K562 (cell line): ENCODE results near the gene CITED2. TPM values are rescaled to one million over a fixed set of nuclear protein-coding genes. Genes with fewer than 3 reads are reported as not detected.

Experiments used
- ATAC-seq: fragments of 200-7000 bp; cut with Tn5 transposase; 3 replicates; pipeline ENCODE4 v1.9.1; 2020; ENCODE audit warnings: moderate library complexity
- BruUV-seq: library from RNA; stranded (reverse); fragments of 400-500 nt; replicated peaks from 2 replicates; lab custom pipeline; 2021; lab: Mats Ljungman, UMichigan
- CTCF ChIA-PET: fragments of 300-600 bp; formaldehyde crosslinking; extraction: SDS; loops from one replicate; lab custom pipeline; 2021; ENCODE audit warnings: low intra/inter-chr PET ratio; lab: Yijun Ruan, JAX
- POLR2A ChIA-PET: fragments of 300-600, 350-650 bp; sonication (Branson Sonifier 250); formaldehyde crosslinking; extraction: SDS; loops from one replicate; lab custom pipeline; 2021; ENCODE audit warnings: antibody characterized with exemption, inconsistent platforms; lab: Yijun Ruan, JAX
- DNase-seq, 4 experiments: peaks; one replicate each; pipeline versions ENCODE4 v3.0.0 to v3.0.0-alpha.2; 2011 to 2018; ENCODE audit warnings: low spot score in 3 of 4, mixed read lengths in 3 of 4; ENCODE audit errors: extremely low read depth in 1 of 4
- FAIRE-seq: peaks from 2 replicates; lab custom pipeline; 2011; peaks lifted over from hg19 to GRCh38; lab: Jason Lieb, UNC
- H2AFZ ChIP-seq: 2 replicates; pipeline ENCODE4 v1.6.0; 2011; ENCODE audit warnings: low read depth, low read length, control low read depth, inconsistent platforms
- H3K27ac ChIP-seq: fragments of 200-600 bp; 3 replicates; pipeline ENCODE4 v1.8.0; 2011; ENCODE audit warnings: low read depth, mild to moderate bottlenecking, control low read depth, inconsistent platforms, low read length, moderate library complexity, mixed read lengths; ENCODE audit errors: extremely low read depth
- H3K27me3 ChIP-seq, 2 experiments: fragments of 300-600 bp in 1 of 2; 2 replicates in 1 of 2; 3 replicates in 1 of 2; pipeline versions ENCODE4 v1.6.0 to v1.8.0; 2011; ENCODE audit warnings: inconsistent platforms in 2 of 2, low read length in 2 of 2, mild to moderate bottlenecking in 1 of 2, mixed read lengths in 1 of 2, moderate library complexity in 1 of 2; ENCODE audit not compliant: control insufficient read depth in 2 of 2, insufficient read depth in 2 of 2
- H3K36me3 ChIP-seq: fragments of 300-600 bp; 3 replicates; pipeline ENCODE4 v1.8.0; 2011; ENCODE audit warnings: mild to moderate bottlenecking, low read length, inconsistent platforms; ENCODE audit not compliant: control insufficient read depth, insufficient read depth
- H3K4me1 ChIP-seq, 2 experiments: fragments of 200-600 bp in 1 of 2; replicated peaks in 1 of 2; 2 replicates in 1 of 2; 3 replicates in 1 of 2; pipeline versions ENCODE4 v1.5.1 to v1.8.0; 2011; ENCODE audit warnings: inconsistent platforms in 2 of 2, low read length in 2 of 2, mild to moderate bottlenecking in 1 of 2, mixed read lengths in 1 of 2, moderate library complexity in 1 of 2; ENCODE audit not compliant: control insufficient read depth in 2 of 2, insufficient read depth in 2 of 2
- H3K4me2 ChIP-seq: 2 replicates; pipeline ENCODE4 v1.6.1; 2011; ENCODE audit warnings: low read length, control low read depth, inconsistent platforms, mixed read lengths; ENCODE audit not compliant: insufficient read depth
- H3K4me3 ChIP-seq: fragments of 200-600 bp; sonication (generic), shearing (Covaris generic); 2 replicates; pipeline ENCODE4 v1.5.1; 2016; ENCODE audit warnings: control low read depth, inconsistent platforms
- H3K79me2 ChIP-seq: fragments of 200-600 bp; 3 replicates; pipeline ENCODE4 v1.8.0; 2011; ENCODE audit warnings: low read length, inconsistent platforms; ENCODE audit not compliant: control insufficient read depth, insufficient read depth
- H3K9ac ChIP-seq, 2 experiments: 2 replicates each; pipeline versions ENCODE4 v1.6.0 to v1.6.1; 2011; ENCODE audit warnings: low read depth in 2 of 2, low read length in 2 of 2, control low read depth in 1 of 2, inconsistent platforms in 1 of 2, mild to moderate bottlenecking in 1 of 2, mixed read lengths in 1 of 2; ENCODE audit not compliant: insufficient read depth in 1 of 2
- H3K9me1 ChIP-seq: one replicate; pipeline ENCODE4 v1.6.0; 2011; ENCODE audit warnings: inconsistent platforms, mild to moderate bottlenecking, low read length, moderate library complexity; ENCODE audit not compliant: control insufficient read depth, insufficient read depth
- H3K9me3 ChIP-seq: replicated peaks from 2 replicates; pipeline ENCODE4 v1.5.1; 2011; ENCODE audit warnings: low read depth, low read length, inconsistent platforms; ENCODE audit not compliant: control insufficient read depth, insufficient read depth
- H4K20me1 ChIP-seq: replicated peaks from 2 replicates; pipeline ENCODE4 v1.6.1; 2011; ENCODE audit warnings: low read length, inconsistent platforms, mixed read lengths; ENCODE audit not compliant: control insufficient read depth, insufficient read depth
- HMG20A ChIP-seq: fragments of 450-650 bp; formaldehyde crosslinking; conservative IDR thresholded peaks from 2 replicates; pipeline ENCODE4 v1.4.0; 2020; ENCODE audit warnings: mild to moderate bottlenecking, mixed read lengths
- KDM4B ChIP-seq, 2 experiments: fragments of 450-650 bp in 1 of 2; sonication (generic) in 1 of 2; IDR thresholded peaks; 2 replicates each; pipeline ENCODE4 v1.6.1; 2016 to 2017; ENCODE audit warnings: borderline replicate concordance in 2 of 2, antibody characterized with exemption in 1 of 2, low read depth in 1 of 2, mild to moderate bottlenecking in 1 of 2
- KDM5B ChIP-seq: fragments of 200-600 bp; sonication (generic); IDR thresholded peaks from 2 replicates; pipeline ENCODE4 v1.6.1; 2012; ENCODE audit warnings: low read depth, mild to moderate bottlenecking, moderate library complexity, low read length, control low read depth, inconsistent platforms; ENCODE audit not compliant: insufficient replicate concordance
- SRF ChIP-seq, 2 experiments: fragments of 250-450, 450-650 bp in 1 of 2; sonication (Bioruptor Pico) in 1 of 2; sonication (generic) in 1 of 2; formaldehyde crosslinking; IDR thresholded peaks; 2 replicates each; pipeline versions ENCODE4 v1.5.0 to v1.5.1; 2020 to 2022; ENCODE audit warnings: mild to moderate bottlenecking in 1 of 2, missing genetic modification reagents in 1 of 2
- SRSF9 ChIP-seq: fragments of 200-400 bp; formaldehyde crosslinking; IDR thresholded peaks from 2 replicates; pipeline ENCODE4 v1.6.1; 2017; ENCODE audit warnings: low read depth, low read length, borderline replicate concordance
- ZBTB11 ChIP-seq, 3 experiments: fragments of 200-800 bp in 1 of 3; fragments of 250-450 bp in 1 of 3; fragments of 450-650 bp in 1 of 3; sonication (Bioruptor Pico) in 1 of 3; sonication (Bioruptor generic) in 1 of 3; formaldehyde crosslinking in 1 of 3; IDR thresholded peaks; 2 replicates each; pipeline versions ENCODE4 v1.6.1 to v1.8.0; 2016 to 2022; ENCODE audit warnings: mild to moderate bottlenecking in 2 of 3, missing genetic modification characterization in 2 of 3, missing compliant biosample characterization in 1 of 3, moderate library complexity in 1 of 3
- ZNF124 ChIP-seq: sonication (generic); formaldehyde crosslinking; IDR thresholded peaks from 2 replicates; pipeline ENCODE4 v1.8.1; 2022; ENCODE audit warnings: missing genetic modification reagents
- WGBS: fragments of 100-300 bp; shearing (Covaris generic); methylation state at CpG from one replicate; pipeline ENCODE4 v1.1.6; 2016; ENCODE audit warnings: low coverage, mixed read lengths; ENCODE audit not compliant: insufficient coverage; ENCODE audit errors: missing lambda C conversion rate; 5-methylcytosine and 5-hydroxymethylcytosine counted together
- in situ Hi-C: fragments of 300-500 bp; cut with MboI; formaldehyde crosslinking; loops from 4 replicates; pipeline ENCODE4 v1.15.0; 2018; ENCODE audit warnings: inconsistent platforms, mixed read lengths
- intact Hi-C: fragments of 100-400 bp; cut with micrococcal nuclease; formaldehyde crosslinking; loops from 2 replicates; pipeline ENCODE4 v1.14.2; 2022
- polyA plus RNA-seq, 8 experiments: library from polyadenylated mRNA; depleted of rRNA in 4 of 8; stranded (reverse) in 5 of 8; unstranded in 3 of 8; fragments of >200 nt; fragmentation: Nextera tagmentation in 2 of 8; fragmentation: Illumina TruSeq in 1 of 8; extraction: Ambion mirVana in 2 of 8; extraction: Trizol in 1 of 8; gene quantifications; 2 replicates each; pipeline versions ENCODE4 v1.2.1 to v1.2.3, GENCODE V29; 2011 to 2014; ENCODE audit warnings: inconsistent platforms in 1 of 8, missing spikeins in 1 of 8
- total RNA-seq, 7 experiments: library from RNA; depleted of rRNA in 6 of 7; stranded (reverse); fragments of >200 nt in 6 of 7; fragmentation: Illumina TruSeq in 2 of 7; extraction: Trizol in 2 of 7; gene quantifications; 2 replicates each; pipeline versions ENCODE4 v1.2.1 to v1.2.3, GENCODE V29; 2011 to 2021; ENCODE audit warnings: low replicate concordance in 1 of 7

CITED2 gene
- total and polyA plus RNA-seq, 9 of the 15 experiments (the other 6 are each of a cell fraction or from before 2014, with no cell fraction given) = 0.21 to 86.1 (median 17.5) TPM

DNA sequence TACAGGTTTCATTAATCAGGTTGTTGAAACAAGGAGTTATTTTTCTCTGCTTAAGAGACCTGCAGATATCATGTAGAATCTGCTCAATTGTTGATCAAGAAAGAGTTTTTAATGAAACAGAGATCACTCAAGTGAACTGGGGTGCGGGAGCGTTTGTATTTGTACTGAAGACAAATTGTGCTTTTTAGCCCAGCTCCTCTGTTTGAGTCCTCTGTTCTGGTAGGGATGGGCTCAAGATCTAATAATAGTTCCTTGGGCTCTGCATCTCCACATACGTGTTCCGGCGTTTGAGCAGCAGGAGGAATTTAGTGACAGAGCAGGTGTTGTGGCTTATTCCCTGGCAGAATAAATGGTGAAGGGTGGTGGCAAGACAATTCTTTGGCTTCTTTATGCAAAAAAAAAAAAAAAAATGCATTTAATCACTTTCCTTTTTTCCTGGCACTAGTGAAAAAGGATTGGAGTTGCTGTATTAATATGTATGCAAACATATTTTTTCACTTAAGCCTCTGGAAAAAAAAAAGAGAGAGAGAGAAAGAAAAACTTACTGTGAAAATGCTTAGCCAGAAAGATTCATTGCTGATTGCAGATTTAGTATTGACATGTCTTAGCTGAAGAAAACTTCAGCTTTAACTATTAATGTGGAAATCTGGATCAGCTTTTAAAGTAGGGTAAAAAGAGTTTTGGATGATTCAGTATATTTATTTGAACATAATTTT is 4.0 kb downstream of the CITED2 start:
- Histone ChIP-seq H3K9me1 (no peaks in the 10 kb centered on the region), H3K79me2 (peaks cover 39% of the 10 kb centered on the region), H2AFZ (peak overlapping the region; percentile 20), H3K9ac (peak overlapping the region; percentile 2 to 20; a peak in 2 of 4 replicates), H3K4me3 (no peak overlapping the region), H3K27ac (peak overlapping the region; percentile 5; the same call in 2 of the 3 replicates), H3K4me2 (peak overlapping the region; percentile 40; the same call in 1 of the 2 replicates), H4K20me1 (peaks cover 21% of the 10 kb centered on the region), H3K4me1 (peaks cover 24% of the 10 kb centered on the region in 2 experiments), H3K27me3 (no peaks in the 10 kb centered on the region), H3K9me3 (no peaks in the 10 kb centered on the region), H3K36me3 (peaks cover 26% of the 10 kb centered on the region)
- ChIA-PET CTCF (interaction anchor here (0.7 to 1.8 kb wide), 2 partner anchors 233 to 627 kb away, joined by 3 to 11 read pairs; no protein-coding TSS in a partner anchor), POLR2A (interaction anchor here (0.6 to 1.7 kb wide), 9 partner anchors 8 to 499 kb away, joined by 3 to 5 read pairs (median 4); no protein-coding TSS in a partner anchor)
- ATAC-seq = no peak
- in situ Hi-C loops (loop anchor here (10.0 kb wide), 1 partner anchor 144 kb away; no protein-coding TSS in a partner anchor), intact Hi-C loops (loop anchor here (5.0 to 10.0 kb wide), 4 partner anchors 217 to 512 kb away; no protein-coding TSS in a partner anchor)
- no TSS peak for BruUV-seq
- peak; percentile 32 for FAIRE-seq
- DNase-seq = peak in 1 of 4 experiments; percentile 34
- 31% methylated on average over 5 of the region's 5 CpGs for WGBS
- TF ChIP-seq ZNF124 = no peak
- TF ChIP-seq KDM5B = peak; percentile 18
- TF ChIP-seq SRSF9 = no peak
- TF ChIP-seq HMG20A (CRISPR knock-in tag) = no peak
- 0 out of 4 replicates have a peak, but pooled peaks of 1 of the 2 experiments have one; percentile 18 for TF ChIP-seq SRF (CRISPR knock-in tag; IDR thresholded peaks at IDR 0.05)
- TF ChIP-seq ZBTB11 (CRISPR knock-in tag; IDR thresholded peaks at IDR 0.05) = 0 out of 6 replicates have a peak, but pooled peaks of 1 of the 3 experiments have one; percentile 19
- no peak for TF ChIP-seq KDM4B (IDR thresholded peaks at IDR 0.05; ENCODE audit: borderline replicate concordance in 2 of 2, low read depth in 1 of 2)
